Measurements from ENCODE around the gene MRPS9.

Gene MRPS9

DNA sequence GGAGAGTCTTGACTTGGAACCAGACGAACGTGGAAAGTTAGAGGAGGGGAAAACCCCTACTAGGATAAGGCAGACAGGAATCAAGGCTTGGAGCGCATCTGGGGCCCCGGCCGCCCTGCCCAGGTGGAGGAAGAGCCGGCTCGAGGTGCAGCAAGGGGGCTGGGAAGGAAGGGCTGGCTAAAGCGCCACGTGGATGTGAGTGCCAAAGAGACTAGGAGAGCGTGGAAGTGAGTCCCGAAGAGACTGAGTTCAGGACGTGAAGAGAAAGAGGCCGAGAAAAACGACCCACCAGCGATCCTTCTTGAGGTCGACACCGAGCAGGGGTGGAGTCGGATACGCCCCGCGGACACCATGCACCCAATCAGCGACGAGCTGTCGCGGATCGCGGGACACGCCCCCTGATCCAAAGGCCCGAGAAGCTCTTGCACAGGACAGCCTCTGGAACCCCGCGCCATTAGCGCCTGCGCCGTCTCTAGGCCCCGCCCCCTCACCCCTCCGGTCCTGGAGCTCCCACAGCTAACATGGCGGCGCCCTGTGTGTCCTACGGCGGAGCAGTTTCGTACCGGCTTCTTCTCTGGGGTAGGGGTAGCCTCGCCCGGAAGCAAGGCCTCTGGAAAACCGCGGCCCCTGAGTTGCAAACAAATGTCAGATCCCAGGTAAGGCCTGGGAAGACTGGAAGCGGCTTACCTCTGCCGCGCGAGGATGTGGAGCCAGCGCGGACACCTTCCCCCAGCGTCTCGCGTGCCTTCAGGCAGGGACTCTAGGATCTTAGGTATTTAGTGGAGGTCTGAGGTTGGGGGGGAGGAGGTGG, at the start of gene MRPS9:
Gene MRPS9 (plus strand): TSS at position 498 of the 811 bp plus-strand sequence. CDS start 24 bp downstream, at position 522.
- peak; percentile 98 for DNase-seq

DNA sequence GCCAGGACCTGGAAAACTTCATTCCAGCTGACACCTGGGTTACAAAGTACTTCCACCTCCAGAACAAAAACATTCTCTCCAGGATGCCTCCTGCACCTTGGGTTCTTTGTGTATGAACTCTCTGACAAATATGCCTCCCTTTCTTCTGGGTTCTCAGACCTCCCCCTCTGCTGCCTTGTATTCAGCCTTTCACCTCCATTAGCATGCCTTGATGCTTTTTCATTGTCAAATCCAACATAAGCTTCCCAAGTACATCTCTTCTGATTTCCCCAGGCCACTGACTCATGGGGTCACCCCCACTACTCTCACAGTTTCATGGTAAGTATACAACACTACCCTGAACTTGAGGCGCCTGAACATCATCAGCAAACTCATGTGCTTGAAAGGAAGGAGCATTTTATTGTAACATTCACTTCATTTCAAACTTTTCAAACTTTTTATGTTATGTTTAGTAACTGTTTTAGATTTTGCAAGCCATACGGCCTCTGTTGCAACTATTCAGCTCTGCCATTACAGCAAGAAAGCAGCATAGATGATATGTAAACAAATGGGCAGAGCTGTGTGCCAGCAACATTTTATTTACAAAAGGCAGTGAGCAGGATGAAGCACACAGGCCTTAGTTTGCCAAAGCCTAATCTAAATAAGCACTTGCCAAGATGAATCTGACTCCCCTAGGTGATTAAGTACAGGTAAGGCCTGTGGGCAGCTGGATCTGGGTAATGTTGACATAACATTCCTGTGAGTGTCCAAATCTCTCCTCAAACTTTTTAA, 32.5 kb upstream of the MRPS9 start:
- no peak for DNase-seq

GRCh38 chr2:105007367-105007766, 30.5 kb upstream of the MRPS9 start:
- no peak for DNase-seq

- DNase-seq = no peak
Measured at GRCh38 chr2:105032476-105032875, 5.4 kb upstream of the MRPS9 start.

DNA sequence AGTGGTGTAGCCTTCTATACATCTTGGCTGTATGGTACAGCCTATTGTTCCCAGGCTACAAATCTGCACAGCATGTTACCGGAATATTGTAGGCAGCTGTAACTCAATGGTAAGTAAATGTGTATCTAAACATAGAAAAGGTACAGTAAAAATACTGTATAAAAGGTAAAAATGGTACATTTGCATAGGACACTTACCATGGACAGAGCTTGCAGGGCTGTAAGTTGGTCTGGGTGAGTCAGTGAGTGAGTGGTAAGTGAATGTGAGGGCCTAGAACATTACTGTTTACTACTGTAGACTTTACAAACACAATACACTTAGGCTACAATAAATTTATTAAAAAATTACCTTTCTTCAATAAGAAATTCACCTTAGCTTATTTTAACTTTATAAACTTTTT, 3.7 kb upstream of the MRPS9 start:
- no peak for DNase-seq

GRCh38 chr2:105038383-105039061, 653 bp downstream of the MRPS9 start:
- no peak for DNase-seq

GRCh38 chr2:105039559-105039958, 1.7 kb downstream of the MRPS9 start:
- no peak for DNase-seq

GRCh38 chr2:105042189-105042588, 4.3 kb downstream of the MRPS9 start:
- DNase-seq = no peak

DNA sequence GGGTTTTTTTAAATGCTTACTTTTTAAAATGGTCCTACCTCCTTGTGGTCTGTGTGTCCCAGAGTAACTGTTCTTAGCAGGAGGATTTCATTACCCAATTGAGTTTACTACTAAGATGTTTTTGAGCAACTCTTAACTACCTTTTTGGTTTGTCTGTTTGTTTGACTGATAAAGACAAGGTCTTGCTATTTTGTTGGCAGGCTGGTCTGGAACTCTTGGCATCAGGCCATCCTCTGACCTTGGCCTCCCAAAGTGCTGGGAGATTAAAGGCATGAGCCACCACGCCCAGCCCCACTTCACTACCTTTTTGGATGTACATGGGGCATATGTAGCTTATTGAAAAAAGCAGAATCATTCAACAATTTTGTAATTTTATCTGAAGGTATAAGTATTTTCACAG, 14.9 kb downstream of the MRPS9 start:
- DNase-seq = no peak

DNA sequence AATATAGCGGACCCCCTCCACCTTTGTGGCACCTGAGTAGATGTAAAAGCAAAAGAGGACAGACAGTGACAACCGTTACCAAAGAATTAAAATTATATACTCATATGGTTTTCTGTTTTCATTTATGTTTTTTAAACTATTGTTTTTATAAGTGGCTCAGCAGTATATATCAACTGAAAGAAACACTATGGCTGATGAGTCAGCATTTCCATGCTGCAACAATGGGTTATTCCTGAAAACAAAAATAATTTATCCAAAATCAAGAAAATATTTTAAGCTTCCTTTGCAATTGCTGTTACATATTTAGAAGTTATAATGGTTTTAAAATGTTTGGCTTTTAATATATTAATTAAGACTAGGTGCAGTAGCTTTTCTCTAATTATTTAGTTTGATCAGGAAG, 17.7 kb downstream of the MRPS9 start:
- DNase-seq = no peak

GRCh38 chr2:105056245-105056644, 18.4 kb downstream of the MRPS9 start:
- DNase-seq = no peak

DNA sequence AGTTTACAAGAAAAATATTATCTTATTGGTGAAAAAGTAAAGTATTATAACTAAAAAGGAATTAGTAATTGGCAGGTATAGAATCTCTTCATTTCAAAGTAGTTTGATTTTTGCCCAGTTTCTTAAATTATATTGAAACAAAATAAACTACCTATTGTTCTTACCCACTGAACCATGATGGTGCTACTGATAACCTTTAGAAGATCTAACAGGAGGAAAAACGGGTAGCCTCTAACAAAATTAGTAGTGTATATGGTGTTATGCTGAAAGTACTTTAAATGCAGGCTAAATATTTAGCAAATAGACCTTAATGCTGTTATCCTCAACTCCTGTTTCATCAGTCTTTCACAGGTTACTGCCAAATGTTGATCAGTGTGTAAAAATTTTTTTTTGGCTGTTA, 19.1 kb downstream of the MRPS9 start:
- no peak for DNase-seq

DNA sequence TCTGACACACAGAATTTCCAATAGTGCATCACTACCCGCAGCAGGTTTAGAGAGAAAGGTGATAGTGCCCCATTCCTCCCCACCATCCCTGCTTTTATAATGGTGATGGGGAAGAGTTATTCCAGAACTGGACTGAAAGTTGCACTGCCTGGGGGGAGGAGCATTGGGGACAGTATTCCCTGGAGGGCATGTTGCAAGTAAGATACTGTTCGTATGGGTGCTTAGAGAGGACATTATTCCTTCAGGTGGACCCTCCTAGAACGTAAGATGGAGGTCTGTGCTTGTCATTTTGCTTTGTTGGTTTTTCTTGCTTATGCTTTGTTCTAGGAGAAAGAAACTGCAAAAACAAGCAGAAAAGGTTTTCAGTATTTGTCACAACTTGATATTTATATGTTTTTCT, 23.7 kb downstream of the MRPS9 start:
- no peak for DNase-seq

GRCh38 chr2:105062158-105062557, 24.3 kb downstream of the MRPS9 start:
- DNase-seq = no peak

DNA sequence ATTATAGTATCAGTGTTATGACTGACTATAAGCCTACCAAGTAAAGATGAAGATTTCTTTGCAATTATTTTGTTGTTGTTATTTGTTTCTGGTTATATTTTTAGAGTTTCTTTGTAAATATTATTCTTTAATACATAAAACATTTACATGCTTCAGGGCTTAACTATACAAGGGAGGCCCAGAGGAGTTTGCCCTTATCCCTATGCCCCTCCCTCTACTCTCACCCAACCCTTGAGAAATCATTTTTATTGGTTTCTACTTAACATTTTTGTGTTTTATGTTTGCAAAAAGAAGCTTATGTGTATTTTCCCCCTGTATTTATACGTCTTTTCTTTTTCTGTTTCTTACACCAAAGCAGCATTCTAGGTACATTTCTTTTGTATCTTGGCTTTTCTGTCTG, 30.5 kb downstream of the MRPS9 start:
- DNase-seq = no peak

GRCh38 chr2:105068875-105069274, 31.0 kb downstream of the MRPS9 start:
- no peak for DNase-seq

GRCh38 chr2:105070010-105070865, 32.4 kb downstream of the MRPS9 start:
- DNase-seq = no peak

- no peak for DNase-seq
Measured at GRCh38 chr2:105071379-105071778, 33.5 kb downstream of the MRPS9 start.

- DNase-seq = peak; percentile 5
Measured at GRCh38 chr2:105072039-105072438, 34.2 kb downstream of the MRPS9 start.

DNA sequence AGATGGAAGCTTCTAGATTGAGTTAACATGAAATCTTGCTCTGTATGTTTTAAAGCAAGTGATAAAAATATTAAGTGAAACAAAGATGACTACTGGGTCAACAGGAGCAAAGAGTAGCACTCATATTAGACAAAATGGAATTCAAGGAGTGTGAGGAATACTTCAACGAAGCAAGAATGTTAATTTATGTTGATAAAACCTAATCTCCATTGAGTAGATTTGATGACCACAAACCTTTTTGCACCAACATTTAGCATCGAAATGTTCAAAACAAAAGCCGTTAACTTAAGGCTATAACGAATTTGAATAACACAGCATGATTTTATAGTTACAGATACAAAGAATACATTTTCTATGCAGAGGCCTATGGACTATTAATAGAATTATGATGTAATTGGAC, 35.7 kb downstream of the MRPS9 start:
- DNase-seq = no peak

GRCh38 chr2:105076121-105076520, 38.3 kb downstream of the MRPS9 start:
- no peak for DNase-seq

GRCh38 chr2:105078906-105079495, 41.1 kb downstream of the MRPS9 start:
- no peak for DNase-seq
